ENCODE data around the gene CCND3. TPM values are rescaled to one million over a fixed set of nuclear protein-coding genes. Genes with fewer than 3 reads are reported as not detected.

The CCND3 gene
- total and polyA plus RNA-seq, 2 of the 13 experiments (the other 11 are each of a cell fraction or from before 2014, with no cell fraction given), result 4.3 to 7.2 TPM

GRCh38 chr6:41936073-41936837 is 5.4 kb downstream of the CCND3 start (continued):
- peak; percentile 55; the same call in 1 of the 2 replicates for TF ChIP-seq PITX1 (CRISPR knock-in tag; IDR thresholded peaks at IDR 0.05)
- no peak for TF ChIP-seq ZNF34 (CRISPR knock-in tag; IDR thresholded peaks at IDR 0.05; ENCODE audit: borderline replicate concordance)
- no peak for TF ChIP-seq ARID5B (CRISPR knock-in tag; IDR thresholded peaks at IDR 0.05)
- TF ChIP-seq ZNF530 (CRISPR knock-in tag; IDR thresholded peaks at IDR 0.05; ENCODE audit: low read depth), result no peak
- no peak for TF ChIP-seq LBX2 (CRISPR knock-in tag; IDR thresholded peaks at IDR 0.05; ENCODE audit: borderline replicate concordance)
- no peak for TF ChIP-seq IRF1 (CRISPR knock-in tag; IDR thresholded peaks at IDR 0.05; ENCODE audit: low read depth)
- no peak; the same call in 1 of the 2 replicates for TF ChIP-seq ETV5 (CRISPR knock-in tag; IDR thresholded peaks at IDR 0.05; ENCODE audit: borderline replicate concordance)
- no peak for TF ChIP-seq KLF12 (CRISPR knock-in tag; IDR thresholded peaks at IDR 0.05; ENCODE audit: borderline replicate concordance)
- no peak; the same call in 1 of the 2 replicates for TF ChIP-seq ZNF839 (CRISPR knock-in tag; IDR thresholded peaks at IDR 0.05; ENCODE audit: borderline replicate concordance)
- TF ChIP-seq ZNF513 (CRISPR knock-in tag; conservative IDR thresholded peaks at IDR 0.05), result no peak
- TF ChIP-seq ZNF589 (CRISPR knock-in tag; conservative IDR thresholded peaks at IDR 0.05), result no peak
- TF ChIP-seq ARNT (IDR thresholded peaks at IDR 0.05), result no peak
- TF ChIP-seq SP140L (CRISPR knock-in tag; IDR thresholded peaks at IDR 0.05; ENCODE audit: borderline replicate concordance), result no peak
